Transverse colon (tissue), 4 donors: ENCODE data around the gene PIR. TPM values are rescaled to one million over a fixed set of nuclear protein-coding genes. Genes with fewer than 3 reads are reported as not detected.

Experiments
- DNase-seq: peaks from one replicate; pipeline ENCODE4 v3.0.0-alpha.2; 2019
- H3K27ac ChIP-seq, 4 donors: fragments of 200-600 bp; sonication (generic); 2 replicates each; pipeline ENCODE4 v1.5.1; 2016 to 2018; ENCODE audit warnings: inconsistent platforms in 4 of 4
- H3K27me3 ChIP-seq: fragments of 200-600 bp; sonication (generic); 2 replicates; pipeline ENCODE4 v1.5.1; 2017; ENCODE audit warnings: inconsistent platforms
- H3K36me3 ChIP-seq, 4 donors: fragments of 200-600 bp; sonication (generic); 2 replicates each; pipeline ENCODE4 v1.5.1; 2017 to 2019; ENCODE audit warnings: inconsistent platforms in 4 of 4
- H3K4me1 ChIP-seq, 4 donors: fragments of 200-600 bp; sonication (generic); 2 replicates each; pipeline ENCODE4 v1.5.1; 2017 to 2020; ENCODE audit warnings: inconsistent platforms in 4 of 4
- H3K4me3 ChIP-seq, 4 donors: fragments of 200-600 bp; sonication (generic); 1 replicate in 1 of 4; 2 replicates in 3 of 4; pipeline versions ENCODE4 v1.5.1 to v1.6.1; 2017 to 2019; ENCODE audit warnings: inconsistent platforms in 4 of 4
- H3K9me3 ChIP-seq, 2 donors: fragments of 200-600 bp; sonication (generic); 2 replicates each; pipeline ENCODE4 v1.5.1; 2017 to 2019; ENCODE audit warnings: inconsistent platforms in 2 of 2
- EP300 ChIP-seq: sonication (generic); formaldehyde crosslinking; IDR thresholded peaks from one replicate; pipeline ENCODE4 v1.6.1; 2017; ENCODE audit warnings: antibody characterized with exemption, low read depth
- POLR2A ChIP-seq: fragments of 450-650 bp; IDR thresholded peaks from one replicate; pipeline ENCODE4 v1.6.1; 2016; ENCODE audit warnings: antibody characterized with exemption, mild to moderate bottlenecking, moderate library complexity
- POLR2AphosphoS5 ChIP-seq, 3 donors: sonication (generic); formaldehyde crosslinking; IDR thresholded peaks; one replicate each; pipeline ENCODE4 v1.6.1; 2016; ENCODE audit warnings: antibody characterized with exemption in 3 of 3
- WGBS, 2 donors: methylation state at CpG; one replicate each; pipeline ENCODE4 v1.1.5; 2018; ENCODE audit warnings: low coverage in 1 of 2; 5-methylcytosine and 5-hydroxymethylcytosine counted together
- in situ Hi-C, 4 donors: fragments of 200-750 bp; cut with MboI; loops; one replicate each; pipeline versions ENCODE4 v1.15.0 to v1.15.1; 2017; ENCODE audit warnings: low sequenced_read_pairs in 3 of 4, low pct_ligation_motif_present in 1 of 4, low pct_unique_long_range_greater_than_20kb in 1 of 4
- intact Hi-C: fragments of 100-400 bp; cut with DNase I; formaldehyde crosslinking; loops from one replicate; pipeline ENCODE4 v1.15.1; 2023; ENCODE audit warnings: low total_unique reads
- total RNA-seq, 4 donors: library from RNA; depleted of rRNA; stranded (reverse); fragments of >200 nt; gene quantifications; one replicate each; pipeline ENCODE4 v1.1.0, GENCODE V29; 2016
- TF ChIP-seq, protein P1 (sequence below), 5 experiments: fragments of 200-600 bp in 3 of 5; fragments of 450-650 bp in 2 of 5; sonication (generic) in 3 of 5; IDR thresholded peaks; 1 replicate in 2 of 5; 2 replicates in 3 of 5; pipeline ENCODE4 v1.5.1; 2016 to 2017; ENCODE audit warnings: antibody characterized with exemption in 5 of 5, inconsistent platforms in 3 of 5, mild to moderate bottlenecking in 2 of 5, moderate library complexity in 1 of 5

The PIR gene
- total RNA-seq, 4 donors from 2014 or later, result 10.0 to 85.8 (median 11.6) TPM; not detected in 1

DNA sequence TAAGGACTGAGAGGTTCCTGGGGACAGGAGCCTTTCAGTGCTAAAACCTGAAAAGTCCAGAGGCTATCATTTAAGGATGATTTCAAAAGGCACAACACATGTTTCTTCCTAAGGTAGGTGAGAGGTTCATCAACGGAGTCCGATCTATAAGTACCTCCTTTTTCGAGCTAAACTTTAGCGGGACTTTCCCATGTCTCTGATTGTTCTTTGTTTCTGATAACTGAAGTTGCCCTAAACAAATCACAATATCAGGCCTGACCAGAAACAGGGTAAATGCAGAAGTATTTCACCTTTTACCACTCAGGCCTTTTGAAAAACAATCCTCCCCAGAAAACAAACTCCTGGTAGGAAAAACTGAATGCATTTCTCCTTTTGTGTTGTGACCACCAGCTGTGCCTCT, 17.6 kb downstream of the PIR start:
- intact Hi-C loops, result no loop called here
- 80% methylated on average over 4 of the region's 4 CpGs; no CpG with 5 or more reads in 1 of the 2 donors for WGBS, 2 donors
- TF ChIP-seq POLR2A, result no peak
- TF ChIP-seq POLR2AphosphoS5 (IDR thresholded peaks at IDR 0.05), result no peak
- no peak for TF ChIP-seq EP300
- TF ChIP-seq, protein P1, sequence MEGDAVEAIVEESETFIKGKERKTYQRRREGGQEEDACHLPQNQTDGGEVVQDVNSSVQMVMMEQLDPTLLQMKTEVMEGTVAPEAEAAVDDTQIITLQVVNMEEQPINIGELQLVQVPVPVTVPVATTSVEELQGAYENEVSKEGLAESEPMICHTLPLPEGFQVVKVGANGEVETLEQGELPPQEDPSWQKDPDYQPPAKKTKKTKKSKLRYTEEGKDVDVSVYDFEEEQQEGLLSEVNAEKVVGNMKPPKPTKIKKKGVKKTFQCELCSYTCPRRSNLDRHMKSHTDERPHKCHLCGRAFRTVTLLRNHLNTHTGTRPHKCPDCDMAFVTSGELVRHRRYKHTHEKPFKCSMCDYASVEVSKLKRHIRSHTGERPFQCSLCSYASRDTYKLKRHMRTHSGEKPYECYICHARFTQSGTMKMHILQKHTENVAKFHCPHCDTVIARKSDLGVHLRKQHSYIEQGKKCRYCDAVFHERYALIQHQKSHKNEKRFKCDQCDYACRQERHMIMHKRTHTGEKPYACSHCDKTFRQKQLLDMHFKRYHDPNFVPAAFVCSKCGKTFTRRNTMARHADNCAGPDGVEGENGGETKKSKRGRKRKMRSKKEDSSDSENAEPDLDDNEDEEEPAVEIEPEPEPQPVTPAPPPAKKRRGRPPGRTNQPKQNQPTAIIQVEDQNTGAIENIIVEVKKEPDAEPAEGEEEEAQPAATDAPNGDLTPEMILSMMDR (IDR thresholded peaks at IDR 0.05), result no peak
- Histone ChIP-seq H3K4me1 (no peaks in the 10 kb centered on the region), H3K27me3 (no peaks in the 10 kb centered on the region), H3K27ac (no peak overlapping the region), H3K36me3 (no peaks in the 10 kb centered on the region), H3K4me3 (no peak overlapping the region), H3K9me3 (no peaks in the 10 kb centered on the region)
- in situ Hi-C loops, result no loop called here
- DNase-seq, result no peak

GRCh38 chrX:15475021-15475420, 18.1 kb downstream of the PIR start:
- Histone ChIP-seq H3K27ac (no peak overlapping the region), H3K4me1 (no peaks in the 10 kb centered on the region), H3K36me3 (no peaks in the 10 kb centered on the region), H3K27me3 (no peaks in the 10 kb centered on the region), H3K9me3 (no peaks in the 10 kb centered on the region), H3K4me3 (no peak overlapping the region)
- WGBS, 2 donors, result 49 to 62% methylated on average over 3 to 5 of the region's 5 CpGs
- no peak for DNase-seq
- intact Hi-C loops, result no loop called here
- in situ Hi-C loops, result no loop called here
- TF ChIP-seq EP300 (no peak), POLR2AphosphoS5 (IDR thresholded peaks at IDR 0.05) (no peak), POLR2A (no peak)
- TF ChIP-seq, protein P1 (IDR thresholded peaks at IDR 0.05), result no peak

DNA sequence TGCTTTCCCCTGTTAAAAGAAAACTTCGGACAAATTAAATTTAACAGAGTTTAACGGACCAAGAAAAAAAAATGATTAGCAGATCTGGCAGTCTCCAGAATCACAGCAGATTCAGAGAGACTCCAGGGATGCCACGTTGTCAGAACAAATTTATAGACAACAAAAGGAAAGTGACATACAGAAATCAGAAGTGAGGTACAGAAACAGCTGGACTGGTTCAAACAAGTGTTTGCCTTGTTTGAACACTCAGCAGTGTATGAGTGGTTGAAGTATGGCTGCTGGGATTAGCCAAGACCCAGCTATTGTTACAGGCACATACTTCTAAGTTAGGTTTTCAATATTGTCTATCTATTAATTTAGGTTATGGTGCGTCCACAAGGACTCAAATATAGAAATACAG, 19.1 kb downstream of the PIR start:
- Histone ChIP-seq H3K27me3 (no peaks in the 10 kb centered on the region), H3K27ac (no peak overlapping the region), H3K36me3 (no peaks in the 10 kb centered on the region), H3K9me3 (no peaks in the 10 kb centered on the region), H3K4me1 (no peaks in the 10 kb centered on the region), H3K4me3 (no peak overlapping the region)
- DNase-seq, result no peak
- in situ Hi-C loops (loop anchor here in 1 of 4 donors (25.0 kb wide), 1 partner anchor 137 kb away; the partner anchor contains the start of gene PIGA), intact Hi-C loops (no loop called here)
- TF ChIP-seq, protein P1 (IDR thresholded peaks at IDR 0.05), result no peak
- TF ChIP-seq POLR2A (no peak), EP300 (no peak), POLR2AphosphoS5 (IDR thresholded peaks at IDR 0.05) (no peak)
- 60 to 71% methylated on average over 1 to 4 of the region's 4 CpGs for WGBS, 2 donors

DNA sequence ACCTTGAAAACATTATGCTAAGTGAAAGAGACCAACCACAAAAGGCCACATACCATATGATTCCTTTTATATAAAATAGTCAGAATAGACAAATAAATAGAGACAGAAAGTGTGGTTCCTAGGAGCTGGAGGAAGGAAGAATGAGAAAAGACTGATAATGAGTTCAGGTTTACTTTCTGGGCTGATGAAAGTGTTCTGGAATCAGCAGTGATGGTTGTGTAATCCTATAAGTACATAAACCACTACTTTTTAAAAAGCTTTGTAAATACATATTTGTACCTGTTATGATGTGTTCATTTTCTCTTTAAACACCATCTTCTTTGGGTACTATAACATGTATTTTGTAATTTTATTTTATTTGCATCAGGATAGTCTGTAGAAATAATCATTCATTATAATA, 20.6 kb downstream of the PIR start:
- H3K27me3 ChIP-seq, result no peaks in the 10 kb centered on the region

More for the DNA sequence above, 20.6 kb downstream of the PIR start:
- DNase-seq, result no peak
- H3K4me3 ChIP-seq, result no peak overlapping the region
- intact Hi-C loops (no loop called here), in situ Hi-C loops (loop anchor here in 1 of 4 donors (25.0 kb wide), 1 partner anchor 135 kb away; the partner anchor contains the start of gene PIGA)
- TF ChIP-seq, protein P1 (IDR thresholded peaks at IDR 0.05), result no peak
- TF ChIP-seq POLR2AphosphoS5 (IDR thresholded peaks at IDR 0.05) (no peak), POLR2A (no peak), EP300 (no peak)
- no peak overlapping the region for H3K27ac ChIP-seq
- H3K4me1 ChIP-seq, result no peaks in the 10 kb centered on the region
- no peaks in the 10 kb centered on the region for H3K9me3 ChIP-seq
- H3K36me3 ChIP-seq, result no peaks in the 10 kb centered on the region
